Neuronal stem cell (in vitro differentiated cells): Measurements from ENCODE around the gene ANKRD18B. TPM values are rescaled to one million over a fixed set of nuclear protein-coding genes. Genes with fewer than 3 reads are reported as not detected.
"Not testable (repeated sequence)": the region's sequence is repeated elsewhere in the genome, so short reads cannot be mapped to it uniquely, and the experiment has no call there.

Source experiments
- DNase-seq: peaks from one replicate; pipeline ENCODE4 v3.0.0-alpha.2; 2013; ENCODE audit warnings: low spot score
- H2AFZ ChIP-seq: one replicate; pipeline ENCODE4 v1.6.1; 2013; ENCODE audit warnings: mild to moderate bottlenecking, low read length, inconsistent platforms
- H2AK5ac ChIP-seq: 2 replicates; pipeline ENCODE4 v1.6.1; 2013; ENCODE audit warnings: low read depth, mild to moderate bottlenecking, inconsistent platforms, low read length, moderate library complexity, mixed read lengths
- H2BK120ac ChIP-seq: 2 replicates; pipeline ENCODE4 v1.6.1; 2013; ENCODE audit warnings: low read depth, mild to moderate bottlenecking, inconsistent platforms, low read length, moderate library complexity, mixed read lengths
- H2BK12ac ChIP-seq: one replicate; pipeline ENCODE4 v1.6.1; 2013; ENCODE audit warnings: low read length, inconsistent platforms
- H2BK15ac ChIP-seq: 2 replicates; pipeline ENCODE4 v1.6.1; 2013; ENCODE audit warnings: mild to moderate bottlenecking, low read length, inconsistent platforms, mixed read lengths
- H2BK5ac ChIP-seq: one replicate; pipeline ENCODE4 v1.6.1; 2013; ENCODE audit warnings: inconsistent platforms, mild to moderate bottlenecking, low read length, moderate library complexity
- H3K14ac ChIP-seq: one replicate; pipeline ENCODE4 v1.6.1; 2013; ENCODE audit warnings: low read length, inconsistent platforms
- H3K18ac ChIP-seq: 2 replicates; pipeline ENCODE4 v1.6.1; 2013; ENCODE audit warnings: low read length, inconsistent platforms
- H3K23ac ChIP-seq: 2 replicates; pipeline ENCODE4 v1.6.1; 2013; ENCODE audit warnings: low read depth, mild to moderate bottlenecking, mixed read lengths, low read length, inconsistent platforms; ENCODE audit not compliant: poor library complexity
- H3K27ac ChIP-seq: replicated peaks from 3 replicates; pipeline ENCODE4 v1.5.1; 2013; ENCODE audit warnings: low read length, inconsistent platforms
- H3K27me3 ChIP-seq, 3 experiments: 2 replicates each; pipeline ENCODE4 v1.6.1; 2013; ENCODE audit warnings: low read length in 3 of 3, mild to moderate bottlenecking in 2 of 3, inconsistent platforms in 1 of 3, low read depth in 1 of 3, mixed read lengths in 1 of 3, moderate library complexity in 1 of 3; ENCODE audit not compliant: control insufficient read depth in 3 of 3, insufficient read depth in 3 of 3
- H3K36me3 ChIP-seq, 2 donors: replicated peaks in 1 of 2; 2 replicates each; pipeline ENCODE4 v1.6.1; 2013; ENCODE audit warnings: low read length in 2 of 2; ENCODE audit not compliant: control insufficient read depth in 2 of 2, insufficient read depth in 2 of 2
- H3K4ac ChIP-seq: 2 replicates; pipeline ENCODE4 v1.6.1; 2013; ENCODE audit warnings: inconsistent platforms, mild to moderate bottlenecking, low read length, moderate library complexity
- H3K4me1 ChIP-seq, 2 donors: 1 replicate in 1 of 2; 2 replicates in 1 of 2; pipeline ENCODE4 v1.6.1; 2013; ENCODE audit warnings: low read length in 2 of 2, low read depth in 1 of 2; ENCODE audit not compliant: control insufficient read depth in 2 of 2, insufficient read depth in 1 of 2
- H3K4me2 ChIP-seq: one replicate; pipeline ENCODE4 v1.6.1; 2013; ENCODE audit warnings: mild to moderate bottlenecking, low read length, inconsistent platforms; ENCODE audit not compliant: insufficient read depth, poor library complexity, severe bottlenecking
- H3K4me3 ChIP-seq, 2 donors: 2 replicates each; pipeline ENCODE4 v1.5.1; 2013; ENCODE audit warnings: low read length in 2 of 2, mild to moderate bottlenecking in 2 of 2, inconsistent platforms in 1 of 2, moderate library complexity in 1 of 2
- H3K79me1 ChIP-seq: one replicate; pipeline ENCODE4 v1.6.1; 2013; ENCODE audit warnings: low read depth, mild to moderate bottlenecking, inconsistent platforms, low read length, moderate library complexity
- H3K9ac ChIP-seq: one replicate; pipeline ENCODE4 v1.6.1; 2013; ENCODE audit warnings: mild to moderate bottlenecking, low read depth, low read length, inconsistent platforms; ENCODE audit not compliant: poor library complexity
- H3K9me3 ChIP-seq, 2 donors: replicated peaks in 1 of 2; 2 replicates each; pipeline versions ENCODE3 to v1.6.1; 2013; ENCODE audit warnings: low read length in 2 of 2, mild to moderate bottlenecking in 2 of 2, inconsistent platforms in 1 of 2, low read depth in 1 of 2, mixed read lengths in 1 of 2, moderate library complexity in 1 of 2; ENCODE audit not compliant: control insufficient read depth in 2 of 2, insufficient read depth in 1 of 2
- H4K8ac ChIP-seq: one replicate; pipeline ENCODE4 v1.6.1; 2013; ENCODE audit warnings: low read depth, mild to moderate bottlenecking, inconsistent platforms, low read length, moderate library complexity
- H4K91ac ChIP-seq: one replicate; pipeline ENCODE4 v1.6.1; 2013; ENCODE audit warnings: low read length, low read depth, mild to moderate bottlenecking, inconsistent platforms; ENCODE audit not compliant: poor library complexity
- WGBS, 2 donors: extraction: QIAGEN DNeasy Blood & Tissue Kit; methylation state at CpG; one replicate each; pipeline ENCODE4 v1.1.7; 2013; ENCODE audit warnings: missing lambda C conversion rate in 2 of 2, mixed read lengths in 1 of 2; ENCODE audit not compliant: insufficient read length in 2 of 2, insufficient replicate concordance in 1 of 2; ENCODE audit errors: extremely low coverage in 2 of 2; 5-methylcytosine and 5-hydroxymethylcytosine counted together
- polyA plus RNA-seq, 2 experiments: library from polyadenylated mRNA; stranded (reverse); fragments of 200-250 nt; gene quantifications; one replicate each; pipeline ENCODE4 v1.2.3, GENCODE V29; 2013

Gene ANKRD18B
- polyA plus RNA-seq (2013, experiment 1 of 2) = 20.4 TPM
- polyA plus RNA-seq (2013, experiment 2 of 2) = 22.5 TPM

DNA sequence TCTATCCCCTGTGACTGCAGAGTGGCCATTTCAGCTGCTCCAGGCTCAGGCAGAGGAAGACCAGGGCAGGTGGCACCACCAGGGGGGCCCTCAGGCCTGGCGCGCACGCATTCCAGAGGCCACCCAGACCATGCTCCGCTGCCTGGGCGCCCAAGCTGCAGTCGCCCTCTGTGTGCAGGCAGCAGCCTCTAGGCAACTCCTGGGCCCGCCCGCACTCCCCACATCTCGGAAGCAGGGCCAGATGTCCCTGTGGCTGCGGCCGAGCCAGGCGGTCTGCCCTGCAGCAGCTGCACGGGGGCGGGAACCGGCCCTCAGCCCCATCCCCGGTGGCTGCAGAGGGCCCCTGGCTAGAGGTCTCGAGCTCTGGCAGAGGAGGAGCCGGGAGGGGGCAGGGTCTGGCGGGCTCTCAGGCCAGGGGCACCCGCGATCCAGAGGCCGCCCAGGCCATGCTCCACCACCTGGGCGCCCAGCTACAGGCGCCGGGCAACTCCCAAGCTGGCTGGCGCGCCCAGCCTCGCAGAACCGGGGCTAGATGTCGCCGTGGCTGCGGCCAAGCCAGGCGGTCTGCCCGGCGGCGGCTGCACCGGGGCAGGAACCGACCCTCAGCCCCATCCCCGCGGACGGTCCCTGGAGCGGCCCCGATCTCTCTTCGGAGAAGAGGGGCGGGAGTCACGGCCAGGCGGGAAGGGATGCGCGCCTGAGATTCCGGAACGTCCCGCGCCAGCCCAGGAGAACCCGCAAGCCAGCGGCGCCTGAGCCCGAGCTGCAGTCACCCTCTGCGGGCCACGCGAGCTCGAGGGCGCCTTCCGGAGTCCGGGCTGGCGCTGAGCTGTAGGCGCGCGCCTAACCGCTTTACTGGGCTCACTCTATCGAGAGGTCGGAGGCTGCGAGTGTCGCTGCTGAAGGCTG, at the start of gene ANKRD18B:
Gene ANKRD18B, plus strand, starts transcription at position 855 of the 909 bp plus-strand sequence. CDS start 239 bp downstream, outside the sequence.
- not testable (repeated sequence) for H3K79me1 ChIP-seq, H3K4ac ChIP-seq, DNase-seq, H2BK5ac ChIP-seq, H3K4me1 ChIP-seq, H2AK5ac ChIP-seq, H4K91ac ChIP-seq, H2BK12ac ChIP-seq, H2BK120ac ChIP-seq, H3K36me3 ChIP-seq, H3K9me3 ChIP-seq
- H3K27me3 ChIP-seq = peaks cover 0 to 56% (median 5%) of the 10 kb centered on the region in 3 experiments
- H3K27ac ChIP-seq = peak within 1 kb of the TSS; percentile 46
- peak within 1 kb of the TSS; percentile 41 to 90 for H3K4me3 ChIP-seq
- peak within 1 kb of the TSS; percentile 31 for H3K14ac ChIP-seq
- peak within 1 kb of the TSS; percentile 55 for H3K23ac ChIP-seq
- WGBS, 2 donors = no CpG with 5 or more reads among the region's 73 CpGs
- peak within 1 kb of the TSS; percentile 83 for H3K9ac ChIP-seq
- peak within 1 kb of the TSS; percentile 95 for H3K18ac ChIP-seq
- H3K4me2 ChIP-seq = peak within 1 kb of the TSS; percentile 60
- H2BK15ac ChIP-seq = peak within 1 kb of the TSS; percentile 49
- peak within 1 kb of the TSS; percentile 93 for H2AFZ ChIP-seq
- peak within 1 kb of the TSS; percentile 43 for H4K8ac ChIP-seq

DNA sequence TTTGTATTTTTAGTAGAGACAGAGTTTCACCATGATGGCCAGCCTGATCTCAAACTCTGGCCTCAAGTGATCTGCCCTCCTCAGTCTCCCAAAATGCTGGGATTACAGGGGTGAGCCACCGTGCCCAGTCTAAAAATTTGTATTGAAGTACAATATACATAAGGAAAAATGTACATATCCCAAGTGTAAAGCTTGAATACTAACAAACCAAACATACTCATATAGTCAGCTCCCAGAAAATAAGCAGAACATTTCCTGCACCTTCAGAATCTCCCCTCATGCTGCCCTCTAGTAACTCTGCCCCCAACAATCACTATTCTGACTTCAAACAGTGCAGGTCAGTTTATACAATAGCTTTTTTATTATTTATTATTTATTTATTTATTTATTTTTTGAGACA, 48.7 kb upstream of the ANKRD18B start:
- H2BK15ac ChIP-seq = no peak overlapping the region
- no CpG with 5 or more reads among the region's 1 CpG for WGBS, 2 donors
- no peak overlapping the region for H3K4me3 ChIP-seq
- H2BK120ac ChIP-seq = no peak overlapping the region
- H2AK5ac ChIP-seq = no peak overlapping the region
- no peaks in the 10 kb centered on the region for H3K27me3 ChIP-seq
- no peak overlapping the region for H3K4ac ChIP-seq
- peaks cover 4 to 8% of the 10 kb centered on the region in 2 donors for H3K4me1 ChIP-seq
- no peak overlapping the region for H3K4me2 ChIP-seq
- no peak overlapping the region for H3K23ac ChIP-seq
- no peak overlapping the region for H3K9ac ChIP-seq
- no peak overlapping the region for H2AFZ ChIP-seq
- no peak overlapping the region for H3K27ac ChIP-seq
- H2BK5ac ChIP-seq = no peak overlapping the region
- H2BK12ac ChIP-seq = no peak overlapping the region
- peaks cover 10 to 22% of the 10 kb centered on the region in 2 donors for H3K36me3 ChIP-seq
- no peak for DNase-seq
- no peak overlapping the region for H4K91ac ChIP-seq
- H4K8ac ChIP-seq = no peak overlapping the region
- H3K9me3 ChIP-seq = no peaks in the 10 kb centered on the region
- H3K14ac ChIP-seq = no peak overlapping the region
- no peak overlapping the region for H3K18ac ChIP-seq
- peaks cover 6% of the 10 kb centered on the region for H3K79me1 ChIP-seq

DNA sequence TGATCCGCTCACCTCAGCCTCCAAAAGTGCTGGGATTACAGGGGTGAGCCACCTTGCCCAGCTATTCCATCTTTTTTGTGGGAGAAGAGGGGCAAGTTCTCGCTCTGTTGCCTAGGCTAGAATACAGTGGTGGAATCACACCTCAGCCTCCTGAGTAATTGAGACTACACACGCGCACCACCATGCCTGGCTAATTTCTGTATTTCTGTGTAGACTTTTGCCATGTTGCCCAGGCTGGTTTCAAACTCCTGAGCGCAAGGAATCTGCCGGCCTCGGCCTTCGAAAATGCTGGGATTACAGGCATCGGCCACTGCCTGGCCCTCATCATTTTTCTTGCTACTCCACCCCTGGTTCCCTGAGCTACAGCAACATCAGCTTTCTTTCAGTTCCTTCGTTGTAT, 47.5 kb upstream of the ANKRD18B start:
- H2BK5ac ChIP-seq = no peak overlapping the region
- H2AK5ac ChIP-seq = no peak overlapping the region
- no peak overlapping the region for H3K14ac ChIP-seq
- H3K4me2 ChIP-seq = no peak overlapping the region
- no peak overlapping the region for H4K91ac ChIP-seq
- no peak overlapping the region for H2AFZ ChIP-seq
- no peak overlapping the region for H4K8ac ChIP-seq
- H3K27ac ChIP-seq = no peak overlapping the region
- H3K9me3 ChIP-seq = no peaks in the 10 kb centered on the region
- H2BK12ac ChIP-seq = no peak overlapping the region
- no peak overlapping the region for H3K4me3 ChIP-seq
- H3K79me1 ChIP-seq = peaks cover 6% of the 10 kb centered on the region
- H3K27me3 ChIP-seq = no peaks in the 10 kb centered on the region
- no peak overlapping the region for H2BK15ac ChIP-seq
- DNase-seq = no peak
- no peak overlapping the region for H3K18ac ChIP-seq
- H3K4ac ChIP-seq = no peak overlapping the region
- H2BK120ac ChIP-seq = no peak overlapping the region
- WGBS, 2 donors = no CpG with 5 or more reads among the region's 10 CpGs
- no peak overlapping the region for H3K23ac ChIP-seq
- H3K9ac ChIP-seq = no peak overlapping the region
- peaks cover 6 to 13% of the 10 kb centered on the region in 2 donors for H3K36me3 ChIP-seq
- H3K4me1 ChIP-seq = peaks cover 4 to 6% of the 10 kb centered on the region in 2 donors

GRCh38 chr9:33480106-33480505, 43.9 kb upstream of the ANKRD18B start:
- no peak for DNase-seq
- Histone ChIP-seq H4K91ac (no peak overlapping the region), H3K9me3 (no peaks in the 10 kb centered on the region), H2BK120ac (no peak overlapping the region), H3K36me3 (peaks cover 0 to 3% of the 10 kb centered on the region in 2 donors), H3K4me1 (no peaks in the 10 kb centered on the region), H3K4ac (no peak overlapping the region), H3K4me2 (no peak overlapping the region), H3K23ac (no peak overlapping the region), H3K27ac (no peak overlapping the region), H3K9ac (no peak overlapping the region), H3K4me3 (no peak overlapping the region), H2AFZ (no peak overlapping the region), H4K8ac (no peak overlapping the region), H2BK5ac (no peak overlapping the region), H3K79me1 (no peaks in the 10 kb centered on the region), H3K27me3 (no peaks in the 10 kb centered on the region), H3K14ac (no peak overlapping the region), H2BK15ac (no peak overlapping the region), H3K18ac (no peak overlapping the region), H2BK12ac (no peak overlapping the region), H2AK5ac (no peak overlapping the region)
- WGBS, 2 donors = no CpG with 5 or more reads among the region's 2 CpGs
